ENCODE measurements around the gene UGT3A1. TPM values are rescaled to one million over a fixed set of nuclear protein-coding genes. Genes with fewer than 3 reads are reported as not detected.

UGT3A1 gene
- total and polyA plus RNA-seq, 2 donors (not counting 1 experiment from before 2014, with no cell fraction given) = not detected

DNA sequence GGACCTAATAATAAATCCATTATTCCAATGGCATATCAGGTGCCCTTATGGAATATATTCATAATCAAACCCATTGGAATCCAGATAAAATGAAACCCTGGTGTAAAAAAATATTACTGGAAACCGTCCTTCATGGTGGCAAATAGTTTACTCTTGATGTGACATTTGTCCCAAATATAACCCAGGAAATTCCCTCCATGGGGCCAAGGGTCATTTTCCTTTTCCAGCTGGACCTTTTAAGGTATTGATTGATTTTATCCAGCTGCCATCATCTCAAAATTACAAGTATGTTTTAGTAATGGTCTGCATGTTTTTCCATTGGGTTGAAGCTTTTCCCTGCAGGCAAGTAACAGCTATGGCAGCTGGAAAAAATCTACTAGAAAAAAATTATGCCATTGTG lies 8.4 kb upstream of the UGT3A1 start:
- no peak for TF ChIP-seq EZH2 (IDR thresholded peaks at IDR 0.05; ENCODE audit: low read length, missing control alignments)
- TF ChIP-seq, protein P1, sequence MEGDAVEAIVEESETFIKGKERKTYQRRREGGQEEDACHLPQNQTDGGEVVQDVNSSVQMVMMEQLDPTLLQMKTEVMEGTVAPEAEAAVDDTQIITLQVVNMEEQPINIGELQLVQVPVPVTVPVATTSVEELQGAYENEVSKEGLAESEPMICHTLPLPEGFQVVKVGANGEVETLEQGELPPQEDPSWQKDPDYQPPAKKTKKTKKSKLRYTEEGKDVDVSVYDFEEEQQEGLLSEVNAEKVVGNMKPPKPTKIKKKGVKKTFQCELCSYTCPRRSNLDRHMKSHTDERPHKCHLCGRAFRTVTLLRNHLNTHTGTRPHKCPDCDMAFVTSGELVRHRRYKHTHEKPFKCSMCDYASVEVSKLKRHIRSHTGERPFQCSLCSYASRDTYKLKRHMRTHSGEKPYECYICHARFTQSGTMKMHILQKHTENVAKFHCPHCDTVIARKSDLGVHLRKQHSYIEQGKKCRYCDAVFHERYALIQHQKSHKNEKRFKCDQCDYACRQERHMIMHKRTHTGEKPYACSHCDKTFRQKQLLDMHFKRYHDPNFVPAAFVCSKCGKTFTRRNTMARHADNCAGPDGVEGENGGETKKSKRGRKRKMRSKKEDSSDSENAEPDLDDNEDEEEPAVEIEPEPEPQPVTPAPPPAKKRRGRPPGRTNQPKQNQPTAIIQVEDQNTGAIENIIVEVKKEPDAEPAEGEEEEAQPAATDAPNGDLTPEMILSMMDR (conservative IDR thresholded peaks at IDR 0.05 in 1 of 2, IDR thresholded peaks at IDR 0.05 in 1 of 2; ENCODE audit: low read depth in 1 of 2, low read length in 2 of 2) = no peak
- Histone ChIP-seq H2AFZ (ENCODE audit: low read length) (no peak overlapping the region), H3K27me3 (ENCODE audit: control insufficient read depth, insufficient read depth, low read length) (no peaks in the 10 kb centered on the region), H3K79me2 (ENCODE audit: control insufficient read depth, insufficient read depth, low read length) (no peaks in the 10 kb centered on the region), H3K27ac (ENCODE audit: insufficient read depth, low read length) (no peak overlapping the region), H3K9ac (ENCODE audit: insufficient read depth, low read length) (no peak overlapping the region), H3K4me2 (ENCODE audit: extremely low read depth, insufficient read depth, low read length) (no peak overlapping the region), H4K20me1 (ENCODE audit: control insufficient read depth, extremely low read depth, insufficient read depth, low read length) (no peaks in the 10 kb centered on the region), H3K9me3 (ENCODE audit: control insufficient read depth, insufficient read depth, low read depth, low read length) (no peaks in the 10 kb centered on the region), H3K4me3 (replicated peaks in 1 of 4; ENCODE audit: control extremely low read depth in 1 of 4, insufficient read depth in 1 of 4, low read depth in 3 of 4, low read length in 4 of 4) (no peak overlapping the region), H3K36me3 (ENCODE audit: control insufficient read depth, insufficient read depth, low read length) (no peaks in the 10 kb centered on the region), H3K4me1 (ENCODE audit: control insufficient read depth, extremely low read depth, insufficient read depth, low read length) (no peaks in the 10 kb centered on the region)
- DNase-seq (ENCODE audit: low read depth in 2 of 2) = no peak

DNA sequence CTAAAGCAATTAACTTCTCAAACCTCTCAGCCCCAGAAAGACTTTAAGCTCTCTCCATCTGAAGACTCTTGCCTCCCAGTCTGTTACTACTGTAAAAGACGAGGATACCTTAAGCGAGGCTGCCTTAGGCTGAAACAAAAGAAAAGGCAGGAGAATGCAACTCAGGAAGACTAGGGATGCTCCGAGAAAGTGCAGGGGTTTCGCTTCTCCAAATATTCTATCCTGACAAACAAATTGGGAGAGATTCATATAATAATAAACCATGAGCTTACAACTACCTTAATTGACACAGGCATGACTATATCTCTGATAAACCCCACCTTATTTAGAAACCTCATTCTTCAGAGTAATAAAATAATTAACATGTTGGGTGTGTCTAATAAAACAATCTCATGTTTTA lies 4.9 kb upstream of the UGT3A1 start:
- H3K79me2 ChIP-seq (ENCODE audit: control insufficient read depth, insufficient read depth, low read length) = no peaks in the 10 kb centered on the region
- no peak overlapping the region for H3K4me3 ChIP-seq (replicated peaks in 1 of 4; ENCODE audit: control extremely low read depth in 1 of 4, insufficient read depth in 1 of 4, low read depth in 3 of 4, low read length in 4 of 4)
- no peak for TF ChIP-seq EZH2 (IDR thresholded peaks at IDR 0.05; ENCODE audit: low read length, missing control alignments)
- TF ChIP-seq, protein P1 (conservative IDR thresholded peaks at IDR 0.05 in 1 of 2, IDR thresholded peaks at IDR 0.05 in 1 of 2; ENCODE audit: low read depth in 1 of 2, low read length in 2 of 2) = no peak
- H4K20me1 ChIP-seq (ENCODE audit: control insufficient read depth, extremely low read depth, insufficient read depth, low read length) = no peaks in the 10 kb centered on the region
- H3K4me2 ChIP-seq (ENCODE audit: extremely low read depth, insufficient read depth, low read length) = no peak overlapping the region
- no peak overlapping the region for H3K9ac ChIP-seq (ENCODE audit: insufficient read depth, low read length)
- no peak overlapping the region for H3K27ac ChIP-seq (ENCODE audit: insufficient read depth, low read length)
- H3K4me1 ChIP-seq (ENCODE audit: control insufficient read depth, extremely low read depth, insufficient read depth, low read length) = no peaks in the 10 kb centered on the region
- H2AFZ ChIP-seq (ENCODE audit: low read length) = no peak overlapping the region
- no peaks in the 10 kb centered on the region for H3K9me3 ChIP-seq (ENCODE audit: control insufficient read depth, insufficient read depth, low read depth, low read length)
- H3K36me3 ChIP-seq (ENCODE audit: control insufficient read depth, insufficient read depth, low read length) = no peaks in the 10 kb centered on the region
- DNase-seq (ENCODE audit: low read depth in 2 of 2) = no peak
- peaks cover 3% of the 10 kb centered on the region for H3K27me3 ChIP-seq (ENCODE audit: control insufficient read depth, insufficient read depth, low read length)

DNA sequence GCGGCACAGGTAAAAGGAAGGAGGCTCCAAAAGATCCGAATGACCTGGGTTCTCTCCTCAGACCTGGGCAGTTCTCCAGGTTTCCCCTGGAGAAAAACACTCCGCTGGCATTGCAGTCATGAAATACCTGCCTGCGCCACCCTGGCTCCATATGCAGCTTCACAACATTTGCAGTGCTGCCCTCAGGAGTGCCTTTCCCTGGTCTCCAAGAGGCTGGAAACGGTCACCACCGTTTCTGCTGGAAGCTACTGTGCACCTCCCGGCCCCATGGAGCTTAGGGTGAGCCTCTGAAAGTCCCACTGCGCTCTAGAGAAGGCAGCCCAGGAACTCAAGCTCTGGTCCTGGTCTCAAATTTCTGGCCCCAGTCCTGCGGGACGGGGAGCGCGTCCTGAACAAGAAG lies 670 bp downstream of the UGT3A1 start:
- Histone ChIP-seq H3K9ac (ENCODE audit: insufficient read depth, low read length) (no peak overlapping the region), H3K9me3 (ENCODE audit: control insufficient read depth, insufficient read depth, low read depth, low read length) (no peaks in the 10 kb centered on the region), H3K79me2 (ENCODE audit: control insufficient read depth, insufficient read depth, low read length) (no peaks in the 10 kb centered on the region), H3K4me1 (ENCODE audit: control insufficient read depth, extremely low read depth, insufficient read depth, low read length) (no peaks in the 10 kb centered on the region), H3K27me3 (ENCODE audit: control insufficient read depth, insufficient read depth, low read length) (peaks cover 3% of the 10 kb centered on the region), H3K4me2 (ENCODE audit: extremely low read depth, insufficient read depth, low read length) (no peak overlapping the region), H3K27ac (ENCODE audit: insufficient read depth, low read length) (no peak overlapping the region), H3K36me3 (ENCODE audit: control insufficient read depth, insufficient read depth, low read length) (no peaks in the 10 kb centered on the region), H4K20me1 (ENCODE audit: control insufficient read depth, extremely low read depth, insufficient read depth, low read length) (no peaks in the 10 kb centered on the region), H3K4me3 (replicated peaks in 1 of 4; ENCODE audit: control extremely low read depth in 1 of 4, insufficient read depth in 1 of 4, low read depth in 3 of 4, low read length in 4 of 4) (no peak overlapping the region), H2AFZ (ENCODE audit: low read length) (no peak overlapping the region)
- no peak for DNase-seq (ENCODE audit: low read depth in 2 of 2)
- TF ChIP-seq EZH2 (IDR thresholded peaks at IDR 0.05; ENCODE audit: low read length, missing control alignments) = no peak
- TF ChIP-seq, protein P1 (conservative IDR thresholded peaks at IDR 0.05 in 1 of 2, IDR thresholded peaks at IDR 0.05 in 1 of 2; ENCODE audit: low read depth in 1 of 2, low read length in 2 of 2) = no peak
